ENCODE measurements around the gene COL5A1.

DNA sequence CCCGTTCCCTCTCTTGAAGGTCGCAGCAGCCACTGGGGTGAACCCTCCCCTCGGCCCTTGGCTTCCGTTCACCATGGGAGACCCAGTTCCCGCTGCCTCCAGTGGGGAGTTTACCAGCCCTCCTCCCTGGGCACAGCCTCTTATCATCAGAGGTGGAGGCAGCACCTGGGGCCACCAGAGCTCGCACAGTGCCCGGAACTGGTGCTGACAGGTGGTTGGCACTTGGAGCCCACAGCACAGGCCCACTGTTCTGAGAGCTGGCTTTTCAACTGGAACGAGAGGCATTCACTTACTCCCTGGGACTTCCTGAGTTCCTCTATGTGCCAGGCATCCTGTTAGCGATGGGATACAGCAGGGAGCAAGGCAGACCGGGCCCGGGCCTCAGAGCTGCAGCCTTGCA, 132.2 kb downstream of the COL5A1 start:
- TF ChIP-seq, protein P1, sequence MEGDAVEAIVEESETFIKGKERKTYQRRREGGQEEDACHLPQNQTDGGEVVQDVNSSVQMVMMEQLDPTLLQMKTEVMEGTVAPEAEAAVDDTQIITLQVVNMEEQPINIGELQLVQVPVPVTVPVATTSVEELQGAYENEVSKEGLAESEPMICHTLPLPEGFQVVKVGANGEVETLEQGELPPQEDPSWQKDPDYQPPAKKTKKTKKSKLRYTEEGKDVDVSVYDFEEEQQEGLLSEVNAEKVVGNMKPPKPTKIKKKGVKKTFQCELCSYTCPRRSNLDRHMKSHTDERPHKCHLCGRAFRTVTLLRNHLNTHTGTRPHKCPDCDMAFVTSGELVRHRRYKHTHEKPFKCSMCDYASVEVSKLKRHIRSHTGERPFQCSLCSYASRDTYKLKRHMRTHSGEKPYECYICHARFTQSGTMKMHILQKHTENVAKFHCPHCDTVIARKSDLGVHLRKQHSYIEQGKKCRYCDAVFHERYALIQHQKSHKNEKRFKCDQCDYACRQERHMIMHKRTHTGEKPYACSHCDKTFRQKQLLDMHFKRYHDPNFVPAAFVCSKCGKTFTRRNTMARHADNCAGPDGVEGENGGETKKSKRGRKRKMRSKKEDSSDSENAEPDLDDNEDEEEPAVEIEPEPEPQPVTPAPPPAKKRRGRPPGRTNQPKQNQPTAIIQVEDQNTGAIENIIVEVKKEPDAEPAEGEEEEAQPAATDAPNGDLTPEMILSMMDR (IDR thresholded peaks at IDR 0.05): no peak
- TF ChIP-seq POLR2A (IDR thresholded peaks at IDR 0.05): no peak

Data from upper lobe of left lung (tissue), 4 donors.